Midbrain (tissue), 1 donor: ENCODE measurements around the gene SLC5A9.
"Not testable (repeated sequence)": the region's sequence is repeated elsewhere in the genome, so short reads cannot be mapped to it uniquely, and the experiment has no call there.

ENCODE experiments used
- DNase-seq: peaks from one replicate; lab custom pipeline; 2025; lab: John Stamatoyannopoulos, UW

Gene SLC5A9

DNA sequence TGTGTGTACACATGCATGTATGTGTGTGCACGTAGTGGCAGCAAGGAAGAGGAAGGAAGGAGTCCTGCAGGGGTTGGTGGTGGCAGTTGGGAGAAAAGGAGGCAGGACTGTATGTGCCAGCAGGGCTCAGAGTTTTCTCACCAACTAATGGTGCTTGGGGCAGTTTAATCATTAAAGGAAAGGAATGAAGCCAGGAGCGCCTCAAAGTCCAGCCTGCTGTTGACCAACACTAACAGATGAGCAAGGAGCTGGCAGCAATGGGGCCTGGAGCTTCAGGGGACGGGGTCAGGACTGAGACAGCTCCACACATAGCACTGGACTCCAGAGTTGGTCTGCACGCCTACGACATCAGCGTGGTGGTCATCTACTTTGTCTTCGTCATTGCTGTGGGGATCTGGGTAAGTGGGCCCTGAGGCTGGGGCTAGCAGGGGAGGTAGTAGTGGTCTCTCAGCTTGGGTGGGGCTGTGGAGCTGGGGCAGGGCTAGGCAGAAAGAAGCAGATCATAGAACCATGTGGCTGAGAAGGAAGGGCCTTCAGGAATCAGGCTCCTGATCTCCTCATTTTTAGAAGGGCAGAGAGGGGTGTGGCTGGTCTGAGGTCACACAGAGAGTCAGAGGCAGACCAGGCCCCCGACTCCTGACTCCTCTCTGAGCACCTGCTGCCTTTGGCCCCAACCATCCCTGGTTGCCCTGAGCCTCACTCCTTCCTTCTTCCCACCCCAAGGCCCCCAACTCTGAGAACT, at the start of gene SLC5A9:
Gene SLC5A9 (plus strand): TSS at position 216 of the 742 bp plus-strand sequence. CDS start 21 bp downstream, at position 237.
- no peak for DNase-seq

DNA sequence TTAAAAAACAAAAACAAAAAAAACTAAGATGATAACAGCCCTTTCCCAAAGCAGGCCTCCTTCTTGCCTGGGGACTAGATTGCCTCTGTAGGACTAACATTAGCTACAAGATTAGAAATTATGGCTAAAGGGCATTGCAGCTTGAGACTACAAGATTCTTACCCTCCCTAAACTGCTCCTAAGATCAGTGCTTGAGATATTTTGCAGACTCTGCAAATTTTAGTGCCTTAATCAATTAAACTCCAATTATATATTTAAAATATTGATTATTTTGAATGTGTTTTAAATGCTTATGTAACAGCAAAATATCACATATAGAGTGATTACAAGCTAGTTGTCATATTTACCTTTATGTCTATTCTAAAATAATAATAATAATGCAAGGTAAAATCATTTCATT, 47.4 kb upstream of the SLC5A9 start:
- no peak for DNase-seq

DNA sequence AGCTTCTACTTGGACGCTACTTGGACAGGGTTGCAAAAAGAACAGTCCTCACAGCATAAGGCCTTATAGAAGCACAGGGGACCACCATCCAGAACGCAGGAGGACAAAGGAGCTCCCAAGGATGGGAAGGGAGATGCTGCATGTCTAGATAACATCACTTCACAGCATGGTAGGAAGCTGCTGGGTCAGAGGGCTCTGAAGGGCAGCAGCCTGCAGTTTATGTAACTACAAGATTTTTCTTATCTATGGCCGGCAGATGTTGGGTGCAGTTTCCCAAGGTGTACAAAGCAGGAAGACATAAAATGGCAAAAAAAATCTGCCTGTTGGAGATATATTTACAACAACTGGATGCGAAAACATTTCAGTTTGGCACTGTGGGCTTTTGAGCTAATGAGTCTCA, 45.3 kb upstream of the SLC5A9 start:
- no peak for DNase-seq

DNA sequence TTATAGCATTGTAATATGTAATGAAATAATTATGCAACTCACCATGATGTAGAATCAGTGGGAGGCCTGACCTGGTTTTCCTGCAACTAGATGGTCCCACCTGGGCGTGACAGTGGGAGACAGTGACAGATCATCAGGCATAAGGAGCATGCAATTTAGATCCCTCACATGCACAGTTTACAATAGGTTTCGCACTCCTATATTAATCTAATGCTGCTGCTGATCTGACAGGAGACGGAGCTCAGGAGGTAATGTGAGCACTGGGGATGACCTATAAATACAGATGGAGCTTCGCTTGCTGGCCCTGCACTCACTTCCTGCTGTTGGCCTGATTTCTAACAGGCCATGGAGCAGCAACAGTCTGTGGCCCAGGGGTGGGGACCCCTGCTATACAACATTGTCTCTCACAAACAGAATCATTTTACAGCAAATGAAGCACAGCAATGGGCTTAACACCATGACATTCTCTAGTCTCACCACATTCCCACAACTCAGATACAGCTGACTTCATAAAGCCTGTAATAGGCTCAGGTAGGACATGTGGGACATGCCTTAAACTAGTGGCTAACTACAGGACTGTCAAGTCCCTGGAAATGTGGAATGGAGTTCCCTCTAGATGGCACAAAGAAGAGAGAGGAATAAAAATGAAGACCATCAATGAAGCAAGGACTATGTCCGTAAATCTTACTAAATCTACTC, 40.7 kb upstream of the SLC5A9 start:
- DNase-seq = no peak

DNA sequence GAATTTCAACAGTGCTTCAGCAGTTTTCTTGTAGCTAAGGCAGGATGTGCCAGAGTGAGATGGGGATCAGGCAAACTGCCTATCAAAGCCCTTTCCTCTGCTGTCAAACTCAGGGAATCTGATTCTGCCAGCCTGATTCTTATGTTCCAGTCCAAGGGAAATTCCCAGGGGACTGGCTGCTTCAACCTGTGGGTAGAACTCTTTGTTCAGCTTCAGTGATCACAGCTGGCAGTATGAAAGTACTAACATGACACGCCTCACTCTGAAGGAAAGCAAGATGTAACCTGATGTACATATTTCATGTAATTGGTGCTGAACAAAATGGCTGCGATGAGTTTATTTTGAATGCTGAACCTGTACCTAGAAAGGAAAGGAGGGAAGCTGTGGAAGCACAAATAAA, 40.1 kb upstream of the SLC5A9 start:
- DNase-seq = no peak

DNA sequence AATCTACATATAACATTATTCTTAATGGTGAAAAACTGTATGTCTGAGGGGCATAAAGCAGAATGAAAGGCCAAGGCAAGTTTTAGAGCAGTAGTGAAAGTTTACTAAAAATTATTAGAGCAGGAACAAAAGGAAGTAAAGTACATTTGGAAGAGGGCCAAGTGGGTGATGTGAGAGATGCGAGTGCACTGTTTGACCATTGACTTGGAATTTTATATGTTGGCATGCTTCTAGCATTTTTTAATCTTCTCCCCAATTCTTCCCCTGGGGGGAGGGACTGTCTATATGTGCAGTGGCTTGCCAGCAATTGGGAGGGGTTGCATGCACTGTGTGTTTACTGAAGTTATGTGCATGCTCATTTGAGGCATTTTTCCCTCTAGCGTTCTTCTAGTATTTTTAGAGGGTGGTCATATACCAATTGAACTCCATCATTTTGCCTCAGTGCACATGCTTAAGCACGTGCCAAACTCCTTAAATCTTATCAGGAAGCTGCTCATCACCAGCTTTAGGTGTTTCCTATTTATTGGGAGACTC, 36.1 kb upstream of the SLC5A9 start:
- DNase-seq = no peak

DNA sequence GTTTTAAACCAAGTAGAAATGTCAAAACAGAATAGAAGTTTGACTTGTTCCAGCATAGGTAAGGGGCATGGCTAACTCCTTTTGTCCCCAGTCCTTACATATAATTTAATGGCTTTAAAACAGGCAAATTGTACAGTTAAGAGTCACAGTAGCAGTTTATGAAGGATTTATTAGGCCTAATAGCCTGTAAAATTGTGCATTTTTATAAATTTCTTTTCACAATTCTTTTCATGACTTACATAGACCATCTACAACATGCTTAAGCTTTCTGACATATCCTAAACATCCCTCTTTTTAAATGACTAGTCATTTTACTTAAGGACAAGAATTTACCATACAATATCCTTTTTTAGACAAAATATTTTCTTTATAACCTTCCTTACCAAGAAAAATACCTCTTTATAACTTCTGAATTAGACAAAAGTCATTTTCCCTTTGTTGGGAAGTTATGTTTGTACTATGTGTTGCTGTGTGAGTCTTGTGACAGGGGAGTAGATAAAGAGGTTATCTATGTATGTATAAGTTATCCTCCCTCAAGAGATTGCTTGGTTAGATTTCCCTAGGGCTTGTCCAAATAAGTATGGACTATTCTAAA, 34.5 kb upstream of the SLC5A9 start:
- no peak for DNase-seq

DNA sequence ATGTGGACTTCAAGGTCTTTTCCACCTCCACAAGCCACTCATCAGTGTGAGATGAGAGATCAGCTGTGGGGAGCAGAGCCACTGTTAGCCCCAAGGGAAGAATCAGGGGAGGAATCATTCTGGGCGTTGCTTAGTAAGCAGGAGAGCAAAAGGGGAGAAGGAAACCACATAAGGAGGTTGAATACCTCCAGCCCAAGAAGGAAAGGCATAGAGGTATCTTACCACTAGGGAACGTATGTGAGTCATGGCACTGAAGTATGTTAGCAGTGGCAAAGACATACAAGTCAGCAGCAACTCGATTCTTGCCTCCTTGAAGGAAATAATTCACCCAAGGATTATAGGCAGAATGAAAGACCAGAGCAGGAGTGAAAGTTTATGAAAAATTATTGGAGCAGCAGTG, 31.6 kb upstream of the SLC5A9 start:
- no peak for DNase-seq

DNA sequence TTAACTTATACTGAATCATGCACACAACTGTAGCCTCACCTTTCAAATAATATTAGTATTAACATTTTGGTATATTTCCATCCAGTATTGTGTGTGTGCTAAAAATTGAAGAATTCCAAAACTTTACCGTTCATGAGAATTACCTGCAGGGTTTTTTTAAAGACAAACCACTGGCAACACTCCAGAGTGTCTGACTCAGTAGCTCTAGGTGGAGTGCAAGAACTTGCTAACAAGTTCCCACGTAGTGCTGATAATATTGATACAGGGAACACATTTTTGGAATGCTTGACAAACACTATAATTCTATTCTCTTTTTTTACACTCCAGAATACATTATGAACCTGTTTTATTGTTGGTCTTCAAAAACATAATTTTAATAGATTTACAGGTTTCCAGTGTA, 27.7 kb upstream of the SLC5A9 start:
- DNase-seq = no peak

DNA sequence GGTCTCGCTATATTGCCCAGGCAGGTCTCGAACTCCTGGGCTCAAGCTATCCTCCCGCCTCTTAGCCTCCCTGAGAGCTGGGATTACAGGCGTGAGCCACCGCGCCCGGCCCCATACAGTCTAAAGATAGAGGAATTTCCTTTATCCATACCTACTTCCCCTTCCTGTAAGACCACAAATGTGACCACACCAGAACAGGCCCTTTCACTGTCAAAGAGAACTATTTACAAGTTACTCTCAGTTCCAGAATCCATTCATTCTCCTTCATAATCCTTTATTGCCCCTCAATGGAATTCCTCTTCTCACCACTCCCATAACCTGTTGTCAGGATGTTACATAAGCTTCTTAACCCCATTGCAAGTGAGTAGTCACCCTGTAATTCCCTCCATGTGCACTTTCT, 26.3 kb upstream of the SLC5A9 start:
- no peak for DNase-seq

DNA sequence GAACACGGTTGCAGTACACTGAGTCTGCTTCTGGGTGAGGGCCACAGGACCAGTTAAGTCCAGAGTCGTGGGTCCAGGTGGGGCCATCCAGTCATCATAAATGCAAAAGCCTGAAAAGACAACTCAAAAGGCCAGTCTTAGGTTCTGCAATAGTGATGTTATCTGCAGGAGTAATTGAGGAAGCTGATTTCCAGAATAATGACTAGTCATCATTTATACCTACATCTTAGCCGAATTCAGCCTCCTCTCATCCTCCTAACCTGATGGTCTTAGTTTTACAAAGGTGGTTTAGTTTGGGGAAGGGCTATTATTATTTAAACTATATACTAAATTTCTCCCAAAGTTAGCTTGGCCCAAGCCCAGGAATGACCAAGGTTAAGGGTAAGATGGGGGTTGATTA, 23.5 kb upstream of the SLC5A9 start:
- DNase-seq = no peak

DNA sequence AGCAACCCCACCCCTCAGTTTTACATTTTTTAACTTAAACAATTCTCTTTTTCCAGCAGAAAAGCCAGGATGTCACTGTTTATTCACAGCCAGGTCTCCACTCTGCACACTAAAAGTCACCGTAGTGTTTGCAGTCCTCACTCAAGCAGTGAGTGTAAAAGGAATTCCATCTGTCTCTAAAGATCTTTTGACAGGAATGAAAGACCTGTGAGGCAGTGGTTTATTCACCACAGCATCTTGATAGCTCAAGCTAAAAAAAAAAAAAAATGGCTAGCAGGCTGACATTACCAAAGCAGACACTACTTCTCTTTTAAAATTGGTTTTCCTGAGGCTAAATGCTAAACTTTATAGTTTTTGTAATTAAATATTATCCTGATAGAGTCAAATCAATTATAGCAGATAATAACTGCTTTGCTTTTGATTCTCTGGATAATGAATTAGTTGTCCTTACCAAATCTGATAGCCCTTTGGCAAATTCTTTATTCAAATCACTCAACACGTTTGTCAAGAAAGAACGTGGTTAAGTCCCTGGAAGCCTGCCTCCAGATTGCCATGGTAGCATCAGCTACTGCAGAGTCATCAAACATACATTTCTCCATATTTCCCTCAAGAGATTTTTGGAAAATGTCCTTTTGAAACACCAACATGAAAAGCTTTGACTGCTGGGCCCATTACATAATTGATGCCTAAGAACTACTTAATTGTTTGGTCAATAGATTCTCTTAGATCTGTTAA, 22.2 kb upstream of the SLC5A9 start:
- no peak for DNase-seq

DNA sequence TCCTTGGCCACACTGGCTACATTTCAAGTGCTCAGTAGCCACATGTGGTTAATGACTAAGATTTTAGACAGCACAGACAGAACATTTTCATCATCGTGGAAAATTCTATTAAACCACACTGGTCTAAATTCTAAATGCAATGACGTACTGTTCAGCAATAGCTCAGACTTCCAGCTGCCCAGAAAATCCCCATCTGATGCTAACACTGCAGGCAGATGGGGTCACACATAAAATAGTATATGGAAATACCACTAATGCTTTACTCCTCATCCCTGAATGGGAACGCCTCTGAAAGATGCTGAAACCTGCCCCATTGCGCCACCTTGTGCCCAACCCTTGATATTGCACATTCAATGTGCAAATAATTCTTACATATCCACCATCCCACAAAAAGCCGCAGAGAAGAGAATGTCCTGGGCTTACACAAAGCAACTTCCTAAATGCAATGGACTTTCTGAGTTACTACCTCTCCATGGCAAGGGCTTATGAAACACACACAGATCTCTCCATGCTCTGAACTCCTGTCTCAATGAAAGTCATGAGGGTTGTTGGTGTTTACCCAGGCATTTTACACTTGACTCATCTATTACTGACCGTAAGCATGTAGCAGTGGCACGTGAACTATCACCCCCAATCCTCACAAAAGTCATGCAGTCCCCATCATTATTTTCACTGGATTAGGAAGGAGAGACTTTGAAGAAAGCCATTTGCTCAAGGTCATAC, 20.3 kb upstream of the SLC5A9 start:
- peak; percentile 63 for DNase-seq

DNA sequence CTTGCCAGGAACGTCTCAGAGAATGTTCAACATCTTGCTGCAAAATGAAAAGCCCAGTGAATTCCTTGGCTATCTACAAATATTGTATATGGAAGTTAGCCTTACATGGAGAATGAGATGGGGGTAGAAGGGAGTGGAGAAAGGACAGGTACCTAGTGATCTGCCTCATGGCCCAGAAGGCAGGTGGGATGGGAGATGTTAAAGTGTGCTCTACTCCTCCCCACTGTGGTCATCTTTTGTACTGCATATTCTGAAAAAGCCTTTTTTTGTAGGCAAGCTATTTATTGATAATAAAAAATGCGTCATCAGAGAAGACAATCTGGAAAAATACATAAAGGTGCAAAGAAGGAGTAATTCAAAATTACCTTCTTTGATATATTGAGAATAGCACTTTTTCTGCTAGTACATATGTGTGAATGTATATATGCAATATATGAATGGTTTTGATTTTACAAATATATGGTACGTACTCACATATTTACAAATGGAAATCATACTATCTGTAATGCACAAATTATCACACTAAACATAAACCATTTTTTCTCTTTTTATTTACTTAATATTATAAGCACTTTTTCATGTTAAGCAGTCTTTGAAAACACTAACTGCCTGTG, 19.1 kb upstream of the SLC5A9 start:
- DNase-seq = no peak

DNA sequence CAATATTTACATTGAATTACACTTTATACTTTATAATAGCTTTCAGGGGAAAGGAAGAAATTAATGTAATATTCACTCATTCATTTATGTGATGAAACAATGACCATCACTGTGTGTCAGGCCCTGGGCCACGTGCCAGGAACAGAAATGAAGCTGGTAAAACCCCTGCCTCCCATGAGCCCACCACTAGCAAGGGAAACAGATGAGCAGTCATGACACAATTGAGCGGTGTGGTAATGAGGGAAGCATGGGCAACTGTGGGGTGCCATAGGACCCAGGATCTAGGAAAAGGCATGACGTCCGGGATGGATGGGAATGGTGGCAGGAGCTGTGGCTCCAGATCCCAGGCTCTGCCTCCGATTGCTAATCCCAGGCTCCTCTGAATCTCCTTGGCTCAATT, 17.0 kb upstream of the SLC5A9 start:
- DNase-seq = no peak

DNA sequence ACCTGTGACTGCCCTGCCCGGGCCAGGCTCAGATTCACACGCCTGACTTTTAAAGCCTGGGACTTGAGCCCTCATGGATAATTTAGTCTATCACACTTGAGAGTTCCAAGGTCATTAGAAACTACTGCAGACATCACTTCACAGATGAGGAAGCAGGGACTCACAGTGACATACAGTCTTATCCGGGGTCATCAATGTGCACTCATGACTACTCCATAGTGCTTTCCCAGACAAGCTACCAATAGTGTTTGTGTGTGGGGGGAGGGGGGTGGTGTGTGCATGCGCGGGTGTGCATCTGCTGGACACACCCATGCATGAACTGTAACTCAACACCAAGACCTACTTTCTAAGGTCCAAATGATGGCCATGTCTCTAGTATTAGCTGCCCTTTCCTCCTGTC, 16.1 kb upstream of the SLC5A9 start:
- DNase-seq = no peak

DNA sequence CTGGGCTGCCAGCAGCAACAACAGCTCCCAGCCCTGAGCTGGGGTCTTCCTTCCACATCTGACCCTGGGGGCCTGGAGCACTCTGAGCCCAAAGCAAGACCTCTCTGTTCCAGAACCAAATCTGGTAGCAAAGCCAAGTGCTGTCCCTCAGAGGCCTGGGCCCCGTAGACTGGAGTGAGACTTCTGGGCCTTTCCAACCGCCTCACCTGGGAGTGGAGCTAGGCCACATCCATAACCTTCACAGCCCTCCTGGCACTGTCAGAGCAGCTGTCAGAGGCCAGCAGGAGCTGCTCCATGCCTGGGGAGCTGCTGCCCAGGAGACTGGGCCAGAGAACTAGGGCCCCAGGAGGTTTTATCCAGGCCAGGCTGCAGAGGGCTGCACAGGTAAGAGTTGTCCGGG, 15.4 kb upstream of the SLC5A9 start:
- no peak for DNase-seq

DNA sequence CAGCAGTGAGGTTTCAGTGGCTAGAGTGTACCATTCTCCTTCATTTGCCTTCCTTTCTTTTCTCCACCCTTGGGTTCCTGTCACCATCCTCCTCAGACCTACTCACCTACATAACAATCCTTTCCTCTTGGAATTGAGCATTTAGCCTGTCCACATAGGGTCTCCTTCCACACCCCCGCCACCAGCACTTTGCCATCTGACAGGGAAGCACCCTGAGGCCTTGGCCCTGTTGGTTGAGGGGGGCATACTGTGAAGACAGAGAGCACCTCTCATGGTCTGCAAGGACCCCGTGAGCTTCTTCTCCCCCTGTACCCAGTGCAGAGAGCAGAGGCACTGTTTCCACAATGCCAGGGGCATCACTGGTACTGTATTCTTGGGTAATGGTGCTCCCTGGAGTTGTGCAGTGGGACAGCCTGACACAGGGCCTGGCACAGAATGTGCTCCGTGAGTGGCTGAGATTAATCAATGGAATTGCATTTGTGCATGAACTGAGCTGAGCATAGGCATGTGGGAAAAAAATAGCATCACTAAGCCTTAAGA, 14.9 kb upstream of the SLC5A9 start:
- DNase-seq = no peak

DNA sequence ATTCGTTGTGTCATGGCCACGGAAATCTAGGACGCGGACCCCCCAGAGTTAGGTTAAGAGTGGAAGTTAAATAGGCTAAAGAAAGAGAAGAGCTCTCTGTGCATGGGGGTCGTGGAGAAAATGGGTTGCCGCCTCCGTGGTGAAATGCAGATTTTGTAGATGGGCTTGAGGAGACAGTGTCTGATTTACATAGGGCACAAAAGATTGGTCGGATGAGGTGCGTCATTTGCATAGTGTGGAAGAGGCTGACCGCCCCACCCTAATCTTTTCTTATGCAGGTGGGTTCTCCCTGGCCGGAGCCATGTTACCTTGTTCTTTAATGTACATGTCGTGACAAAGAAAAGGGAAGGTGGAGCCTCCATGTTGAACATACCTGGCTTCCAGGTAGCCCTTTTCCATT, 14.3 kb upstream of the SLC5A9 start:
- DNase-seq = no peak

DNA sequence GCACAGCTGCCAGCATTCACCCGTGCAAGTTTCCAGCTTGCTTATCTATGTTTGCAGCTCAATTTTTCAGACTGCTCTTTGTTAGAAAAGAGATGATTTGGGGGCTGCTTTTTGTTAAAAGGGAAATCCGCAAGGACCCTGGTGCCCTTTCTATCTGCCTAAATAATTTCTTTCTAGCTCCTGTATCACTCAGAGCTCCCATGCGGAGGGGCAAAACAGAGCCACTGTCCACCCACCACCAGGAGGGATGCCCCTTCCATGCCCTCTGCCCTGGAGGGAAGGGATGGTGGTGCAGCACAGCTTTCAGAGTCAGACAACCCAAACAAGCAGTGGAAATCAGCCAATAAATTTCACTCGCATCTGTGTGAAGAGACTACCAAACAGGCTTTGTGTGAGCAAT, 13.9 kb upstream of the SLC5A9 start:
- DNase-seq = no peak

DNA sequence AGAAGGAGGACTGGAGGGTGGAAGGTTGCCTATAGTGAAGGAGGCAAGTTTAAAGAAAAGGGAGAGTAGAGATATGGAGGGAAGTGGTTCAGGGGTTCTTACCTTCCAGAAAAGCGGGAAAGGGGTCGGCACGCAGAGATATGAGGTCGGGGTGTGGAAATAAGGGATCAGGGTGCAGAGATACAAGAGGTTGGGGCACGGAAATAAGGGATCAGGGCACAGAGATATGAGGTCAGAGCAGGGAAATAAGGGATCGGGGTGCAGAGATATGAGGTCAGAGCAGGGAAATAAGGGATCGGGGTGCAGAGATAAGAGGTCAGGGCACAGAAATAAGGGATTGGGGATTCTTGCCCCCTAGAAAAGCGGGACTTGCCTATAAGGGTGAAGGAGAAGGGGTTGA, 9.1 kb upstream of the SLC5A9 start:
- DNase-seq = not testable (repeated sequence)
